ENCODE data around the gene SMPX.

The SMPX gene

DNA sequence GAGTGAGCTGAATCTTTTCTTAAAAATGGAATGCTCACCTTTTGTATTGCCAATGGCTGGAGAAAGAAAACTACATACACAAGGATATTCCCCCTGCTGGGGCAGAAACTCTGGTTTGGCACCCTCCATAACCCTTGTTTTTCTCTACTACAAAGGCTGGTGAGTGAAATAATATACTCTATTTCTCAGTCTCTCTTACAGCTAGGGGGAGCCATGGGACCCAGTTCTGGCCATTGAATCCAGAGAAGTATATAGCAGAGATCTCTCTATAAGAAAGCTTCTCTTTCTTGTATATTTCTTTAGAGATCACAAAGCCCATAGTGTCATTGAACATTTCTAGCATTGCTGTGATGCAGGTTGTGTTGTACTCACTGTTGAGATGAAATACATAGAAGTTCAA lies 49.8 kb downstream of the SMPX start:
- no peak for DNase-seq

DNA sequence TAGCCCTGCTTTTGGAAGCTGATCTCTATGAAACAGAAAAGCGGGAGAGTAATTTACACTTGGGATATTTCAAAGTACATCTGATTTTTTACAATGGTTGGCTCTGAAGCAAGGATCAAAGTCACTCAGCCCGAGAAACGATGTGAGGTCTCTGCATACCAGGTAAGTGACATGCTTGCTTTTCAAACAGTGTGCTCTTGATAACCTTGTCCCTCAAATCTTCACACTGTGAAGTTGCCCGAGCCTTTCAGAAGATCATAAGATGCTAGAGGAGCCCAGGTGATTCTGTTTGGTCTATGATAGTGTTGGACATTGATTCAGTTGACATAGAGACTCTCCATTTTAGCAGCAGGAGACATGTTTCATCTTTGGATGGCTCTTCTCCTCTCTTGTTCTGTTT lies 52.7 kb downstream of the SMPX start:
- DNase-seq = no peak

DNA sequence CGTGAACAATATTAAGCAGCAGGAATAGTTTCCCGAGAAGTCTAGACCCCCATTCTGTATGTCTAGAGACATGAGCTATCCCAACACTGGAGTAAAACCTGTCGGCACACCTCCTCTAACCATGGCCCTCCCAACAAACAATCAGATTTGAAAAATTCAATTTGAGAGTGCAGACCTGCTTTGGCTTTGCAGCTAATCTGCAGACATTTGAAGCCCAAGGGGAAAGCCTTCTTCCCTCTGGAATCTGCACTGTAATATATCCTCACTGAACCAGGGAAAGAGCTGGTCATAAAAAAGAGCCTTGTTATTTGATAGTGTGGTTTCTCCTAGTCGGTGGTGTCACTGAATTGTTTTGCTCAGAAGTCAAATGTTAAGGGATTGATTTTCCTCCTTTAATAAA lies 55.2 kb downstream of the SMPX start:
- DNase-seq = no peak

DNA sequence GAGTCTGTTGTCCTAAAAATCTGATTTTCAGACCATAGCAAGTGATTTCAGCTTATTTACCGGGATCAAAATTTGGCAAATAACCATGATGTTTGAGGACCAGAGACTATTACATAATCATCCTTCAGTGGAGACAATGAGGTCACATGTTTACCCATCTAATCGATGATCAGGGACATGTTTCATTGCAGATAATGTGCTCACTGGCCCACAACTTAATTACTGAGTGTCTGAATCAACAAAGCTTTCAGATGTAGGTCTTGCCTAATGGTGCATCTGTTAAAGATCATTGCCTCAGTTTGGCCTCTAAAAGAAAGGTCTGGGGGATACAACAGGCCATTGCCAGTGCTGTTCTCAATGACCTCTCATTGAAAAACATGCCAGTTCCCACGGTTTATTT lies 56.9 kb downstream of the SMPX start:
- DNase-seq = no peak

DNA sequence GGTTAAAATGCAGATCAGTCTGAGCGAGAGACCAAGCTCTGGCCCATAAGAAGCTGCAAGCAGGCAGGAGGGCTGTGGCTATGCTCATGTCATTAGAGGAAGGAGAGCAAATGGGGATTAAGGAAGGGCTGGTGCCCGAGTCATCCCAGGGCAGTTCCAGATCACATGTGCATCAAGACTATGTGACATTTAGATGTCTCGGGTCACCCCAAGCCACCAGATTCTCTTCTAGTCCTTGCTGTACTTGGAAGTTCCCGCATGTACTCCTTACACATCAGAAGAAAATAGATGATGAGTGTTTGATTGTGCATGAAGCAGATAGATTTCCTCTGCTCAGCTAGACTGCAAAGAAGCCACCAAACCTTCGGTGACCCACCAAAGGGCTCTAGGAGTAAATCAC lies 57.6 kb downstream of the SMPX start:
- no peak for DNase-seq

DNA sequence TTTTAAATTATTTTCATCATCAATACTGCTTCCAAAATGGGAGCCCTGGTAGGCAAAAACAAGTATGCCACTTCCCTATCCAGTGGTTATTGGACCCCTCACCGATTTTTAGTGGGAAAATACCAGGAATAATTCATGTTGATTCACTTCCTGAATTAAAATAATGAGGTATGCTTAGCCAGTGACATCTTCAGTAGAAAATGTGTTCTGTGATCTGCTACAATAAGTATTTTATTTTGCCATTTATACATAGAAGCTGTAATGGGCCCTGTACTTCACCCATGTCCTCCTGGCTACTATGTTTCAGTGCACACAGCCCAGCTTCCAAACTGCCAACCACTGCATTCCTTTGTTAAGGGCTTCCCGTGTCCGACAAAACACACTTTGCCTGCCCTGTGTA lies 58.8 kb downstream of the SMPX start:
- DNase-seq = no peak

DNA sequence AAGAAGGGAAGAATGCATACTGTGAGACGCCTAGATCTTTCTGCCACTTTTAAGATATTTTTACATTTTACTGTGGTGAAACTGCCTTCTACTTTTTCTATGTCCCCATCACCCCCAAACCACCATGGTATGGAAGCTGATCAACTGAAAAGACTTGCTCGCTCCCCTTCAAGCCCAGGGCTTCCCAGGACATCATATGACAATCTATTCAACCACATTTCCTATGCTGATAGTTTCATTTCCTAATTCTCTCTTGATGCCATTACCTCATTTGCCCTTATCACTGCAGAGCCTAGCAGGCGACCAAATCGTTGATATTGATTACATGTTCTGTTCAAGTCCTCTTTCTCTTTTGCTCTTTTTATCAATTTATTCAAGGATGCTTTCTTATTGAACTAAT lies 59.6 kb downstream of the SMPX start:
- no peak for DNase-seq

DNA sequence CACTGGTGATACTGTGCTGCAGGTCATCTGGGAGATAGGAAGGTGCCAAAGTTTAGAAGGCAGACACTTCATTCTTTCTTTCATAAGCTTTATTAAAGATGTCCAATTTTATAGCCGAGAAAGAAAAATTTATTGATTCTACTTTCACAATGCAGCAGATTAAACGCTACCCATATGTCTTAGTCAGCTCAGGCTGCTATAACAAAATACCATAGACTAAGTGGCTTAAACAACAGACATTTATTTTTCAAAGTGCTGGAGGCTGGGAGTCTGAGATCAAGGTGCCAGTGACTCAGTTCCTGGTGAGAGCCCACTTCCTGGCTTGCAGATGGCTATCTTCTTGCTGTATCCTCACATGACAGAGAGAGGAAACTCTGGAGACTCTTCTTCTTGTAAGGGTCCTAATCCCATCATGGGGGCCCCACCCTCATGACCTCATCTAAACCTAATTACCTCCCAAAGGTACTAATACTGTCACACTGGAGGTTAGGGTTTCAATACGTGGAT lies 66.4 kb downstream of the SMPX start:
- no peak for DNase-seq

DNA sequence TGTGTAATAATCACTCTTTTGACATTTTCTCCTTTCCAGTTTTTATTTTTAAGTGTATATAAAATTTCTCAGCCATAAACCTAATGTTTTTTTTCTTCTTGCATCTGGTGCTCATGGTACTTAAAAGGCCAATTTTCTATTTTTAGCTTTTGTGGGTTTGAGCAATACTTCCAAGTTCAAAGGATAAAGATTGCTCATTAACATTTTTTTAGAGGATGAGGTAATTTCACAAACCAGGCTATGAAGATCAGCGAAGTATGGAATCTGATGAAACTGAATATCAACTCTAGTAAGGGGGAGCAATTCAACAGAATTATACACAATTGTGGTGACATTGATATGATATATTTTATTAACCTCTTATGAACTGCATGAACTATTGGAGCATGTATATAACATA lies 74.0 kb downstream of the SMPX start:
- DNase-seq = no peak

DNA sequence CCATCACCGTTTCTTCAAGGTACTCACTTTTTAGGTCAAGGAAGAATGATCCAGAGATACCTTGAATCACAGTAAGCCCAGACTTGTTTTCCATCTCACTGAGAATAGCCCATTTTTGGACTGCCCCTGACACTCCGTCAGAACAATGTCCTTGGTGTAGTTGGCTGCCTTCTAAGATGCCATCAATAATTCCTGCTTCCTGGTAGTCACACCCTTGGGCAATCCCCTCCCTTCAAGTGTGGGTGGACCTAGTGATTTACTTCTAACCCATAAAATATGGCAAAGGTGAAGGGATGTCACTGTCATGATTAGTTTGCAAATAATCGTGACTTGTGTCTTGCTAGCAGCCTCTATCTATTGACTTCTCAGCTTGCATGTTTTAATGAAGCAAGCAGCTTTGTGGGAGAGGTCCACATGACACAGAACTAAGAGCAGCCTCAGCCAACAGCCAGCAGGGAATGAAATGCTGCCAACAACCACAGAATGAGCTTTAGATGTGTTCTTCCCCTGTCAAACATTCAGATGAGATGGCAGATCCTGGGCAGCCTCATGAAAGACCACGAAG lies 79.8 kb downstream of the SMPX start:
- no peak for DNase-seq

DNA sequence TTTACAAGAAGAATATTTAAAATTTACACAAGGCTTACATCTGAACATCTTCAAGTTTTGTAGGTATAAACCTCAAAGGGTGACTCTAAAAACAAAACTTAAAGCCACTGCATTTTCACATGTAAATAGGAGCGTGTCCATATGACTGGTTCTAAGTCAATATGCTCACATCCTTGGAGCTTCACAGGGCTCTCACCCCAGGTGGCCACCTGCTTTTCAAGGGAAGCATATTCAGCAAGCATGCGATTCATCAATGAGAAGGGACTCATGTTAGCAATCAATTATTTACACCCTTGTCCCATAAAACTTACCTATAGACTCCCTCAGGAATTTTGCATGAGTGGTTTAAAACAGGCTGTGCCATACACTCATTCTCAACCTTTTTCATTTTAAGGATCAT lies 82.0 kb downstream of the SMPX start:
- no peak for DNase-seq

DNA sequence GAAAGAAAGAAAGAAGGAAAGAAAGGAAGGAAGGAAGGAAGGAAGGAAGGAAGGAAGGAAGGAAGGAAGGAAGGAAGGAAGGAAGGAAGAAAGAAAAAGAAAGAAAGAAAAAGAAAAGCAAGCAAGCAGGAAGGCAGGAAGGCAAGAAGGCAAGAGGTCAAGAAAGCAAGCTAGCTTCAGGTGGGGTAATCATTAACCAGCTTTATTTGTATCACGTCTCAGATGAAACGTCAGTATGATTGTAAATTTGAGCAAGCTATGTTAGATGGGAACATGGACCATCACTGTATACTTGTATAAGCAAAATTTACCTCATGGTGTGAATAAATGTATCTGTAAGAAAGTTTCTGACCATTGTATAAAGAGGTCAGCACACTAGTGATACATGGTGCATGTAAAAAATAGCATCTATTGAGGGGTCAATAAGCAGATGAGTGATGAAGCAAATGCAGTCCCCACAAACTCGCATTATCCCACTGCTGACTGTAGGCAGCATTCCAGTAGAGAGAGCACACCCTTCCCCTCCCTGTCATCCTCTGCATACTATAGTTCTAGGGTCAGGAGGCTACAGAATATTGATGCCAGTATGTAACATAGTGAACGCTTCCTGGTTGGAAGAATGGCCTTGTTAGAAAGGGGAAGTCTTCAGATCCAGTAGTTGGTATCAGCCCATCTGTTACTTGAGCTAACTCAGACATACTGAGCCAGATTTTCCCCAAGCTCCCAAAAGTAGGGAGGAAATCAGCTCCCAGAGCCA lies 83.3 kb downstream of the SMPX start:
- no peak for DNase-seq

DNA sequence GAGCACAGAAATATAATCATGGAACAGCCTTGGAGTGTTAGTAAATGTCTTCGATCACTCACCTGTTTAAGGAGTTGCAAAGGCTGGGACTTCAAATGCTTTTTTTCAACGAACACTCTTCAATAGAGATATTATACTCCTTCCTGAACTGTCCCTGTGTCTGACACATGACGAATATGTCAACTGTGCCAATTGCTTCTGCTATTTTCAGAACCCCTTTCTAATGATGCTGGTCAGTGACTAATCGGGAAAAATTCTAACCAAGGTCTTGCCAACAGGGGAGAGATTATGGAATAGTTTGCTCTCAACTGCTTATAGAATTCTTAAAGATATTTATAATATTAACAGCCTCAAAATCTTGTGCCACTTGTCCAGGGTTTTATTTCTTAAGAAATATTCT lies 91.2 kb downstream of the SMPX start:
- DNase-seq = no peak

DNA sequence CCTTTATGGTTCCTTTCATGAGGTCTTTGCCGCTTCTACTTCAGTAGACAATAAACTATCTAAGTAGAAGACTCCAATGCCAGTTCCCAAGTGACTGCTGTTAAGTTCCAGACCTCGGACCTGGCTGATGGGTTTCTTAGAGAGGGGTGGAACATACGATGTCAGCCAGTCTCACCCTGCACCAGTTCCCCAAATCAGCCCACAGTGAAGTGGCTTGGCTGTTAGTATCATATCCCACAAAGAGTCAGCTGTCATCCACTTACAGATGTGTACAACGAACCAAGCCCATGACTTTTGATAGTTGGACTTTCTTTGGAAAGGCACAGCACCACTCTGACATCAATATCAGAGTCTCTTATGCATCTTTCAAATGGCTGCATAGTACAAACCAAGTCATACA lies 91.7 kb downstream of the SMPX start:
- DNase-seq = no peak

DNA sequence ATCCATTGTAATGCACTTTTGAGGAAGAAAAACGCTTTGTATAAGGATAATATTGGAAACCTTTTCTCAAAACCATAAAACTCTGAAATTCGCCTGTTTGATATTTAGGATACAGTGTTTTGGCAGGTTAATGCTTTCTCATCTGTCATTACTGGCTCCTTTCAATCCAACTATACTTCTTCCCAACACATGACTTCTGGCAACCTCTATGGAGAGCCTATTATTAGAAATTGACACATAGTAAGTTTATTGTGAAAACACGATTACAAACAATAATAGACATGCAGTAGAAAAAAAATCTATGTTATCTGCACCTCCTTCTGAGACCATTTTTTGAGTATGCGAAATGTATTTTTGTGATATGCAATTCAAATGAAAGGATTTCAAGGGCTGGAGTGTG lies 95.2 kb downstream of the SMPX start:
- no peak for DNase-seq

DNA sequence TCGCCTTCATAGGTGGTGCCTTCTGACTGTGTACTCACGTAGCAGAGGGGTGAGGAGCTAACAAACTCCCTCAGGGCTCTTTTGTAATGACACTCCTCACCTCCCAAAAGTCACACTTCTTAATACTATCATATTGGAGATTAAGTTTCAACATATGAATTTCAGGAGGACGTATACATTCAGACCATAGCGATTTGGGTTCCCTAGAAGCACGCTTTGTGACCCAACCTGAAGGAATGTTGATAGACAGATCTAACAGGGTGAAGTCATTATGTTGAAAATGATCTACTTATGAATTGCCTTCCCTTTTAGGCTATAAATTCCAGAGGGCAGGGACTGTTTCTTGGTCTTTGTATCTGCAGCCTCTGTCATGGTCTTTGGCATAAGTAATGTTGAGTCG lies 96.6 kb downstream of the SMPX start:
- DNase-seq = no peak

DNA sequence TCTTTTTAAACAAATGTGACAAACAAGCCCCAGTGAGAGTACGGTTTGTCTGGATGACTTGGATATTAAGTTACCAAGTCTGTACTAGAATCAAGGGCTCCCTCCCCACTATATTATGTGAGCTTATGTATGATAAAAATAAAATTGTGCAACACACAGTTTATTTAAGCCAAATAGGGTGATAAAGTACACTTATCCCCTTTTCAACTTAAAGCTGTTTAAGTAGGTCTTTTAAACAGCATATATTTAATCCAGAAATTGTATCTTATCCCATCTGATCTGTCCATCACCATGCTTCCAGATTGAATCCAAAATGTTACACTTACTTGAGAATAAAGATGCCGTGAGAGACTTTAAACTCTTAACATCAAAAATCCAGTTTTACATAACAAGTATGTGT lies 97.8 kb downstream of the SMPX start:
- DNase-seq = no peak

DNA sequence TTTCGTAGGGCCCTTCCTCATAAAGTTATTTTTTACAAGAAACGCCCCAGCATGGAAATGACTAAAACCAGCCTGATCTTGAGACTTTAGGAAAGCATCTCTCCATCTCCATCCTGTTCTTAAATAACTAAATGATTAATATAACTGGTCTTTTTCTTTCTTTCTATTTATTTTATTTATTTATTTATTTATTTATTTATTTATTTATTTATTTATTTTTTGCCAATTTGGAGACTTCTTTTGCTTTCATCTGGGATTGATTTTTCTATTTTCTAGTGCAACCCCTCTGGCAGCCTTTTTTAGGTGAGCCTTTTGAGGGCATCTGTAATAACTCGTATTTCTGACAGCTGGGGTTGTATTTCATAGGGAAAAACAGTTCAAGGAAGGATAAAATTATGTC lies 98.6 kb downstream of the SMPX start:
- DNase-seq = no peak

DNA sequence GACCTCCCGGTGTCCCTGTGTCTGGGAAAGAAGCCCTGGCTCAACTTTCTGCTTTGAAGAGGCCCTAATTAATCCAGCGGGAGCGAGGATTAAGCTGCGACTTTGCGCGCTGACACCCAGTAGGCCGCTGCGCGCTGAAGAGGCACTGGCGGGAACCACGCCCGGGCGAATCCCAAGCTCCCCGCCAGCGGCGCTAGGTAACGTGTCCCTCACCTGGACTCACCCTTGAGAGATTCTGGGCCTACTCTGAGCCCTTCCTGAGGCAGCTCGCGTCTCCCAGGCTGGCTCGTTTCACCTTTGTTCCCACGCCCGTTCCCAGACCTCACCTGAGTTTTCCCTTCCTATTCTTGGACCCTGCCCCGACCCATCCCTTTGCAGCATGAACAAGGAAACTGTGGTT lies 99.2 kb downstream of the SMPX start:
- DNase-seq = no peak

DNA sequence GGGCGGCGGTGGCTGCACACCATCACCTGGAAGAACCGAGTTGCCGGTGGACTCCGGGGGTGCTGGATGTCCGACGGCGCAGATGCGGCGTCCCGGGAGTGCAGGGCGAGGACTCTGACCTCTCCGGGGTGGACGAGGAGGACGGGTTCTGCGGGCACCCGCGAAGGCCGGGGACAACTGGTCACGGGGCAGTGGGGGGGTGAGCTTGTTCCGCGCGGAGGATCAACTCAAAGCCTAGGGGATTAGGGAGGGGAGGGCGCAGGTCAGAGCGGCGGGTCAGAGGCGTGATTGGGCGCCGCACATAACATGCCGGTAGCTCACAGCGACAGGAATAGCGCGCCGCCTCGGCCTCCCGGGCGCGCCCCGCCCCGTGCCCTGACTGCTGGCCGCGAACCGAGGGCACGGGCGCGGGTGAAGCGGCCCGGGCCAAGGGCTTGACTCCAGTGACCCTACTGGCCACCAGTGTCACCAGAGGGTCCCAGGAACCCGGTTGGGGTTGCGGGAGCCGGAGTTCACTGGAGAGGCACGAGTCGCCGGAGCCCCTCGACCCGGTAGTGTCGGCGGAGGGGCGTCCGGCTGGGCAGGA lies 99.7 kb downstream of the SMPX start, which contains the start of gene KLHL34:
KLHL34 (minus strand) TSS at position 179 of the 586 bp plus-strand sequence. CDS start 542 bp downstream, outside the sequence.
- DNase-seq = no peak

DNA sequence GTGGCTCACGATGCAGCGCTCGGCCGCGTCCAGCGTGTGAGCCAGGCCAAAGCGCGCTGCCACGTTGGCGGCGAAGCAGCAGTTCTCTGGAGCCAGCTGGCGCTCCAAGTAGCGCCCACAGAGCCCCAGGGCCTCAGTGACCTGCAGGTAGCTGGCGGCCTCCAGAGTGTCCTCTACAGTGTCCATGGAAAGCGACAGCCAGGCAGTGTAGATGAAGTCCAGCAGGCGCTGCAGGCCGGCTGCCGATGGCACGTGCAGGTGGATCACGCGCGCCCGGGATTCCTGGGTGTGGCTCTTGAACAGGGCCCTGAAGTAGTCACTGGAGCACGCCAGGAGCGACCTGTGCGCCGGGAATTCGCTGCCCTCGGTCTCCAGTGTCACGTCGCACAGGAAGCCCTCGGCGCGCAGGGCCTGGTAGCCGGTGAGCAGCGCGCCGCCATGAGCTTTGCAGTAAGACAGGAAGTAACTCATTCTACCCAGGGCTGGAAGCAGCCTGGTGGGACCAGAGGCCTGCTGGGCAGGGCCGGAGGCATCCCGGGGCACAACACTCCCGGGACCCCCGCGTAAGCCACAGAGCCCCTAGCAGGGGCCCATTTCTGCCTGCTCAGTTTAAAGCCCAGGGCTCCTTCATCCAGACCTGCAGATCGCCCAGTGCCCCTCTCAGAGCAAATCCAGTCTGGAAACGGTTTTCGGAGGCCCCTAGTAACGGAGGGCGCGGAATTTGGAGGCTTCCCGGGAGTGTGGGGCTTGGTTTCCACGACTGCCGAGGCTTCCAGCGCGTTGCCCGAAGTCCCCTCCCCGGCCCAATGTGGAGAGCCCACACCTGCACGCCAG lies 100.4 kb downstream of the SMPX start:
- no peak for DNase-seq

DNA sequence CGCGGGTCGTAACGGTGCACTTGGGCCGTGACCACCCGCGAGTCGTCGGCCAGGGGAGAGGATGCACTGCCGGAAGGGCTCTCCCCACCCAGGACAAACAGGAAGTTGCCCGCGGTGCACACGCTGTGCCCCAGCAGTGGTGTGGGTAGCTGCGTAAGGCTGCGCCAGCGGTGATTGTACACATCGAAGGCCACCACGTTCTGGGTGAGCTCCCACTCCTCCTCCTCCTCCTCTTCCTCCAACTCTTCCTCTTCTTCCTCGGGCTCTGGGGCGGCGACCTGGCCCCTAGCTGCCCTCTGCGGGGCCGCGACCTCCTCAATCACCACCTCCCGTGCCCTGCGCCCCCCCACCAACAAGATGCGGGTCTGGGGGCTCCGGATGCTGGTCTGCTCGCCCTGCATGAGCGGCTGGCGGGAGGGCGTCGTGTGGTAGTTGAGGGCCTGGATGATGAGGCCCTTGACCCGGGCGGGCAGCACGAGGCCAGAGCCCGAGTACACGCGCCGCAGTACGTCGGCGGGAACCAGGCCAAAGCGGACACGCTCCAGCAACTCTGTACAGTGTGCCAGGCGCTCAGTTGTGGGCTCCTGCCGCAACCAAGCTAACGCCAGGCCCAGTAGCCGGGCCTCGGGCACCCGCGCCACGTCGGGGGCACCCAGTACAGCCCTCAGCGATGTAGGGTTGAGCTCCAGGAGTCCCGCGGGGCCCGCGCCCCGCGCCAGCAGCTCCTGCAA lies 101.2 kb downstream of the SMPX start:
- no peak for DNase-seq
